GM21529 (cell line): ENCODE results near the gene CRIP2.

Experiments used
- ATAC-seq: cut with Tn5 transposase; IDR thresholded peaks from one replicate; pipeline ENCODE4 v1.9.1; 2021; ENCODE audit not compliant: unreplicated experiment

The CRIP2 gene

DNA sequence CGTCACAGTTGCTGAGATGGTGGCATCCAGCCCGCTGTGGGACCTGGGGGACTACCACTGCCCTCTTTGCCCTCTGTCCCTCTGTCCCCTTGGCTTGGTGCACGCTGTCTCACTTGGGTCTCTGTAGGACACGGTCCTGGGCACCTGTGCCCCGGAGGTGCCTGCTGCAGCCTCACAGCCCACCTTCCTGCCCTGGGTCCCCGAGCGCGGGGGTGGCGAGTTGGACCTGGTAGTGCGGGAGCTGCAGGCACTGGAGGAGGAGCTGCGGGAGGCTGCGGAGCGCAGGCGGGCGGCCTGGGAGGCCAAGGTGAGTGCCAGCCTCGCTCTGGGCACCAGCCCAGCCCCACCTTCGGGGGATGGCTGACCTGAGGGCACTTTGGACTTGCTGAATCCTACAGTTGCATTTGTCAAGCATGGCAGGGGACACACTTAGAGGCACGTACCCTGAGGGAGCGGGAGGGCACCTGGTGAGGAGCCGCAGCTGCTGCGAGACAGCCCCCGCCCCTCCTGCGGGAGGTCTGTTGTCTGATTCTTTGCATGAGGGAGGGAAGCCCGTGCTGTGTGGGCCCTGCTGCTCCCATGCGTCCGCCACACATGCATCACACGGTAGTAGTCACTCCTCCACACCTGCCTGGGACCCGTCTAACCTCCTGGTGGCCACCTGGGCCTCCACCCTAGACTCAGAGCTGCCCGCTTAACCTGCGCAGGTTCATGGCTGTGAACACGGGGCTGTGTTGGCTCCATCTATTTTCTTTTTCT, 23.2 kb downstream of the CRIP2 start:
- no peak for ATAC-seq

DNA sequence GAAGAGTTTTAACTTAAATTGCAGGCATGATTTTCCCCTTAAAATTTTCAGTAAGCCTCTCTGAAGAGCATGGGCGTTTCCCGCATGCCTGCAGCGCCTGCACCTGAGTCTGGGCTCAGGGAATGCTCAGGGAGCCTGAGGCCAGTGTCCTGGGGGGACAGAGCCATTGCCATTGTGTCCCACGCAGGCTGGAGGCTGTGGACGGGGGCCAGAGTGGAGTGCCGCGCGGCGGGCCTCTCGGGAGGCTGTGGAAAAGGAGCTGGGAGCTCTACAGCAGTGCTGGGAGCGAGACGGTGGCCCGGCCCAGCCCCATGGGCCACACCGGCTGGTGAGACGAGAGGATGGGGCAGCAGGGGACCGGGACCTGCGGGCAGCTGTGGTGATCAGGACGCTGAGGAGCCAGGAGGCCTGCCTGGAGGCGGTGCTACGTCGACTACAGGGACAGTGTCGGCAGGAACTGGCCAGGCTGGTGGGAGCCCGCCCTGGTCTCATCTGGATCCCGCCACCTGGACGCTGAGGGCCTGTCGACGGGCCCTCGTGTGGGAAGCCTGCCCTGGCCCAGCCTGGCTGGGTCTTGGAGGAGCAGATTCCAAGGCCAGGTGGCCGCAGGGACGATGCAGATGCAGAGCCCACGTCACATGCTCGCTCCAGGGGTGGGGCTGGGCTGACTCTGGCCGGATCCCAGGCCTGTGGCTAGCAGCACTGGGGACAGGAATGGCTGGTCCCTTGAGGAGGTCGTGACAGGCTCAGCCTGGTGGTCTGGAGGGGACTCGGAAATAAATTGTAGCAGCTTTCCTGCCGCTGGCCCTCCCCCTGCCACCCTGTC, 24.0 kb downstream of the CRIP2 start:
- ATAC-seq = no peak

DNA sequence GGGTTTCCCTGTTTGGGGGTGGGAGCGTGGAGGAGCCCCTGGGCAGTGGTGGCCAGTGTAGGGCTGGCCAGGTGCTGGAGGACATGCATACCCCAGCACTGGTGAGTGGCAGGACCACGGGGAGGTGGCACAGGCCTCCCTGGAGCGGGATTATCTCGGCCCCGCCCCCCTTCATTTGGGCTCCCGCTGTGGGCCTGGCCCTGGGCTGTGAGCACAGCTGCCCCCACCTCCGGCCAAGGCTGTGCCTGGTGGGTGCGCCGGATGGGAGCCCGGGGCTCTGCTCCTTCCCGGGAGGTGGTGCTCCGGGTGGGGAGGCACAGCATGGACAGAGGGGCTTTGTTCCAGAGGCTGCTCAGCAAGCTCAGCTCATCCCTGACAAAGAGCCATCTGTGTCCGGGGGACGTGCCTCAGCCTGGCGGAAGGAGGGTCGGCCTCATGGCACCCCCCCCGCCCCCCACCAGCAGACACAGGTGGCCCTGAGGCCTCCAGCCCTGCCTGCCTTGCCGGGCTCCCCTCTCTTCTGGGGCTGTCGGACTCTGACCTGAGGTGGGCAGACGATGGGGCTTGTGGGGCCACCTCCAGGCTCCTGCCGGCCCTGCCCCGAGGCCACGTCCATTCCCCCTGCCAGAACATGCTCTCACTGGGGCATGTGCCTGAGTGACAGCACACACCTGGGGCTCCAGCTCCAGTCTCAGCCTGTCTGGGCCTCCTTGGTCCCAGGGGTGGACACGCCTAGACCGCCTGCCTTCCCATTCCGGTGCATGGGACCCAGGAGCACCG, 24.8 kb downstream of the CRIP2 start:
- no peak for ATAC-seq

- no peak for ATAC-seq
Observed at GRCh38 chr14:105500036-105500725, 25.6 kb downstream of the CRIP2 start.

DNA sequence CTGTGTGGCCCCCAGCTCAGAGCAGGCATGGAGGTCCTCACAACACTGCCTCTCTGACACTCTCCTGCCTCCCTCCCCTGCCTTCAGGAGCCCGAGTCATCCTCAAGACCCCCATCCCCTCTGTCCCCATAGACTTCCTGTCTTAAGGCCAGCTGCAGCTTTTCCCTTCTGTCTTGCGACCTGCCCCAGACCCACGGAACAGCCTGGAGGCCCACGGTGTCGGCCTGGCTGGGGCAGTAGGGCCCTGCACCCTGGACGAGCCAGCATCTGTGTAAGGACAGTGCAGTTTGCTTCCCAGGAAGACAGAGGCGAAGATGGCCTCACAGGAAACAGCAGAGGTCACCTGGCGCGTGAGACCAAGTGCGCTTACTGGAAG, 26.1 kb downstream of the CRIP2 start:
- ATAC-seq = no peak

DNA sequence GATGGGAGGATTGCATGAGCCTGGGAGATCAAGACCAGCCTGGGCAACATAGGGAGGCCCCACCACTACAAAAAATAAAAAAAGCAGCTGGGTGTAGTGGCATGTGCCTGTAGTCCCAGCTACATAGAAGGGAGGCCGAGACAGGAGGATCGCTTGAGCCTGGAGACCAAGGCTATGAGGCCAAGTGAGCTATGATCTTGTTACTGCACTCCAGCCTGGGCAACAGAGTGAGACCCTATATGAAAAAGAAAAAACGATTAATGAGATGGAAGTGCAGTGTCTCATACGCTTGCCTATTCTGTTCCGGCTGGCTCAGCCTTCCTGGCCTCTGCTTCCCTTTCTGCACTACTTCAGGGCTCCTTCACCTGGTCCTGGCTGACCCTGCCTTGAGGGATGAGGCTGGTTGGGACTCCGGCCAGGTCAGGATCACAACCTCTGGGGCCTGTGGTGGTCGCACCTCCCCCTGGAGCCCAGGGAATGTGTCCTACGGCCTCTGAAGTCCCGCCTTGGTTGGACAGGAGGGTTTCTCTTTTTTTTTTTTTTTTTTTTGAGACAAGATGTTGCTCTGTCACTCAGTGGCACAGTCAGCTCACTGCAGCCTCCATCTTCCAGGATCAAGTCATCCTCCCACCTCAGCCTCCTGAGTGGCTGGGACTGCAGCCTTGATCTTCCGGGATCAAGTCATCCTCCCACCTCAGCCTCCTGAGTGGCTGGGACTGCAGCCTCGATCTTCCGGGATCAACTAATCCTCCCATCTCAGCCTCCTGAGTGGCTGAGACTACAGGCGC, 27.1 kb downstream of the CRIP2 start:
- no peak for ATAC-seq

GRCh38 chr14:105502446-105503295, 28.1 kb downstream of the CRIP2 start:
- no peak for ATAC-seq

DNA sequence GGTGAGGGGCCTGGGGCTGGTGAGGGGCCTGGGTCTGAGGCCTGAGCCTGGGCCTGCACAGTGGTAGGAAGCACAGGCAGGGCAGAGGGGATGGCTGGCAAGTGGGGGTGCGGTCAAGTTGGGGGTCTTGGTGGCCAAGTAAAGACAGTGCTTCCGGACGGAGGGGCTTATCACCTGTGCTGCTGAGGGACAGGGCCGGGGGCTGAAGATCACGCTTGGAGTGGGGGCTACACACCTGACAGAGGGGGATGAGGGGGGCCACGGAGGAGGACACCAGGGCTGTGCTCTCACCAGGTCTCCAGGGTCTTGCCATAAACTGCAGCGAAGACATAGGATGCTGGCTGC, 28.6 kb downstream of the CRIP2 start:
- ATAC-seq = no peak

GRCh38 chr14:105503935-105504692, 29.5 kb downstream of the CRIP2 start:
- no peak for ATAC-seq

- no peak for ATAC-seq
Observed at GRCh38 chr14:105505101-105505500, 30.5 kb downstream of the CRIP2 start.

GRCh38 chr14:105507247-105507646, 32.6 kb downstream of the CRIP2 start:
- ATAC-seq = no peak

DNA sequence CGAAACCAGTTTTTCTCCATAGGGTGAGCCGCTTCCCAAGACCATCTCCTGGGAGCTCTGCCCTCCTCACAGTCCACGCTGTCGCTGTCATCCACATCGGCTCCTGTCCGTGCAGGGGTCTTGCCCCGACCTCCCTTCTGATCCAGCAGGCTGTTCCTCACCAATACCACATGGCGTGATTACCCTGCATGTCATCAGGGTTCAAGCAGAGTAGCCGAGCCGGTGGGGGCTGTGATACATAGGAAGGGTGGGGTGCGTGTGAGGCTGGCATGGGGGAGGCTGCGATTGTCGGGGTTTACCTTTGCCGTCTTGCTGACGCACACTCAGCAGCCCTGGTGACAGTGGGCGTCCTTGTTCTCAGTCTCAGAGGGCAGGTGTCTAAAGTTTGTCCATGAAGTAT, 33.4 kb downstream of the CRIP2 start:
- ATAC-seq = no peak

DNA sequence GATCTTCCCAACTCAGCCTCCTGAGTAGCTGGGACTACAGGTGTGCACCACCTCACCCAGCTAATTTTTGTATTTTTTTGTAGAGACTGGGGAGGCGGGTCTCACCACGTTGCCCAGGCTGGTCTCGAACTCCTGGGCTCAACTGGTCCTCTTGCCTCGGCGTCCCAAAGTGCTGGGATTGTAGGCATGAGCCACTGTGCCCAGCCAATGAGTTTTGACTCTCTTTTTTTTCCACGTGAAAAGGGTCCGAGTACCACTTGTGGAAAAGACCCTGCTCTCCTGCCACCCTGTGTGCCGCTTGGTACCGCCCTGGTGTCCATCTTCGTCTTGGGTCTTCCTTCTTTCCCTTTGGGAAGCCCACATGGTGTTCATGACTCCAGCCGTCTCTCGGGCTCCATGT, 34.0 kb downstream of the CRIP2 start:
- ATAC-seq = no peak

DNA sequence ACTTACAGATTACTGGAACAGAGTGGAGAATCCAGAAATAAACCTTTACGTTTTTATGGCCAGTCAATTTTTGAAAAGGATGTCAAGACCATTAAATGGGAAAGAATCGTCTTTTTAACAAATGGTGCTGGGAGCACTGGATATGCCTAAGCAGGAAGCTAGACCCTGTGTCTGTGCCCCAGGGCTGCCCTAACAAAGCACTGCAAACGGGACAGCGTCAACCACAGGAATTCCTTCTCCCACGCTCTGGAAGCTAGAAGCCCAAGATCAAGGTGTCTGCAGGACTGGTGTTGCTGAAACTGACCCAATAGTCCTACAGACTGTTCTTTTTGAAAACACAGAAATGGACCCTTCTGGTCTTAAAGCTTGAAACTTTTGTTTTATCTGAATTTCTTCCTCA, 42.5 kb downstream of the CRIP2 start:
- ATAC-seq = no peak

DNA sequence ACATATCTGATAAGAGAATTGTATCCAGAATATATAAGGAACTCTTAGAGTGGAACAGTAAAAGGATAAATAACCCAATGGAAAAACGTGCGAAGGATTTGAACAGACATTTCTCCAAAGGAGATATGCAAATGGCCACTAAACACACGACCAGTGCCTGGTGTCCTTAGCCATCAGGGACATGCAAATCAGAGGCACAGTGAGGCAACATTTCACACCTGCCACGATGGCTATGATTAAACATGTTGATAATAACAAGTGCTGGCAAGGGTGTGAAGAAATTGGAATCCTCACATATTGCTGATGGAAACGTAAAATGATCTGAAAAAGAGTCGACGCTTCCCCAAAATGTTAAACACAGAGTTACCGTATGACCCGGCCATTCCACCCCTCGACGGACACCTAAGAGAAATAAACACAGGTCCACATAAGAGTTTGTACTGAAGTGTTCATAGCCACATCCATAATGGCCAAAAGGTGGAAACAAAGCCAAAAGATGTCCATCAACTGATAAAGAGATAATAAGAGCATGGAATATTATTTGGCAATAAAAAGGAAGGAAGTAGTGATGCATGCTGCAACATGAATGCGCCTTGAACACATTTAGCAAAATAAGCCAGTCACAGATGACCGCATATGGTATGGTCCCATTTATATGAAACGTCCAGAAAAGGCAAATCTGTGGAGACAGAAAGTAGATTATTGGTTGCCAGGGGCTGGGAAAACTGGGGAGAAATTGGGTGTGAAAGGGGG, 45.5 kb downstream of the CRIP2 start:
- no peak for ATAC-seq

DNA sequence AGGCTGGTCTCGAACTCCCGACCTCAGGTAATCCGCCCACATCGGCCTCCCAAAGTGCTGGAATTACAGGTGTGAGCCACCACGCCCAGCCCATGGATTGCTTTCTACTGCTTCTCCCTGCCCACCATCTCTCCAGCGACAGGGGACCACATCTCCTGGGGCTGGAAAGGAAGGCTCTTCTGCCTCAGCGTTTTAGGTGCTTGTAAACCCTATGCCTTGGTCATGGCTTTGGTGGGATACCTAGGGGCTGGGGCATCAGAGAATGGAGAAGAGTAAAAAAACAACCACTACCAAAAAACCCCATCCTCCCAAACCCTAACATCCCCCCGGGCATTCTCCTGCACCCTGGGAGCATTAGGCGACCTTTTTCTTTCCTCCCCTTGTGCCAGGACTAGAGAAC, 50.7 kb downstream of the CRIP2 start:
- ATAC-seq = no peak

- ATAC-seq = no peak
Observed at GRCh38 chr14:105525861-105526775, 51.5 kb downstream of the CRIP2 start, which contains the start of gene TMEM121. Gene TMEM121, plus strand, starts transcription at chr14:105526583. Its CDS starts 2,252 bp downstream, at chr14:105528835.
